SK-N-SH (cell line): Measurements from ENCODE around the gene CST11. TPM values are rescaled to one million over a fixed set of nuclear protein-coding genes. Genes with fewer than 3 reads are reported as not detected.

Experiments
- CTCF ChIA-PET: fragments of 300-600, 350-600 bp; formaldehyde crosslinking; extraction: SDS; loops from one replicate; lab custom pipeline; 2021; lab: Yijun Ruan, JAX
- POLR2A ChIA-PET: fragments of 350-600 bp; sonication (Branson Sonifier 250); formaldehyde crosslinking; extraction: SDS; loops from one replicate; lab custom pipeline; 2020; ENCODE audit warnings: antibody characterized with exemption, inconsistent platforms; lab: Yijun Ruan, JAX
- DNase-seq: peaks from one replicate; pipeline ENCODE4 v3.0.0; 2012
- H2AFZ ChIP-seq: fragments of 200-600 bp; sonication (generic); 2 replicates; pipeline ENCODE4 v1.8.1; 2016; ENCODE audit warnings: antibody characterized with exemption, mild to moderate bottlenecking, low read depth
- H3F3A ChIP-seq: fragments of 200-600 bp; sonication (generic); replicated peaks from 2 replicates; pipeline ENCODE3; 2016; ENCODE audit warnings: antibody characterized with exemption, mild to moderate bottlenecking; ENCODE audit not compliant: insufficient read depth
- H3K27ac ChIP-seq, 2 experiments: fragments of 200-500 bp in 1 of 2; fragments of 200-600 bp in 1 of 2; sonication (Bioruptor generic) in 1 of 2; sonication (generic), shearing (Covaris generic) in 1 of 2; 2 replicates each; pipeline versions ENCODE4 v1.5.1 to v1.6.1; 2014 to 2016; ENCODE audit warnings: low read depth in 2 of 2, inconsistent platforms in 1 of 2, low read length in 1 of 2, mild to moderate bottlenecking in 1 of 2, mixed read lengths in 1 of 2
- H3K27me3 ChIP-seq: fragments of 200-600 bp; sonication (generic), shearing (Covaris generic); 2 replicates; pipeline ENCODE4 v1.6.1; 2016; ENCODE audit warnings: mixed run types; ENCODE audit not compliant: insufficient read depth
- H3K36me3 ChIP-seq, 2 experiments: fragments of 200-500 bp in 1 of 2; fragments of 200-600 bp in 1 of 2; sonication (Bioruptor generic) in 1 of 2; sonication (generic) in 1 of 2; replicated peaks in 1 of 2; 2 replicates each; pipeline versions ENCODE3 to v1.5.1; 2014 to 2016; ENCODE audit warnings: low read length in 1 of 2, mild to moderate bottlenecking in 1 of 2; ENCODE audit not compliant: insufficient read depth in 2 of 2, control insufficient read depth in 1 of 2
- H3K4me1 ChIP-seq, 2 experiments: fragments of 200-500 bp in 1 of 2; fragments of 200-600 bp in 1 of 2; sonication (Bioruptor generic) in 1 of 2; sonication (generic), shearing (Covaris generic) in 1 of 2; 2 replicates each; pipeline versions ENCODE4 v1.5.1 to v1.6.1; 2014 to 2016; ENCODE audit warnings: low read depth in 1 of 2, low read length in 1 of 2, mixed run types in 1 of 2; ENCODE audit not compliant: insufficient read depth in 2 of 2, control insufficient read depth in 1 of 2
- H3K4me2 ChIP-seq: fragments of 200-600 bp; sonication (generic), shearing (Covaris generic); 2 replicates; pipeline ENCODE4 v1.6.1; 2017; ENCODE audit warnings: mixed run types
- H3K4me3 ChIP-seq, 2 experiments: fragments of 200-500 bp in 1 of 2; fragments of 200-600 bp in 1 of 2; sonication (Bioruptor generic) in 1 of 2; sonication (generic), shearing (Covaris generic) in 1 of 2; 2 replicates each; pipeline versions ENCODE4 v1.5.1 to v1.8.1; 2014 to 2016; ENCODE audit warnings: low read depth in 2 of 2, inconsistent platforms in 1 of 2, low read length in 1 of 2, mild to moderate bottlenecking in 1 of 2, mixed read lengths in 1 of 2, moderate library complexity in 1 of 2
- H3K79me2 ChIP-seq: fragments of 200-600 bp; sonication (generic); 2 replicates; pipeline ENCODE4 v1.8.1; 2017; ENCODE audit warnings: mild to moderate bottlenecking; ENCODE audit not compliant: insufficient read depth
- H3K9ac ChIP-seq: fragments of 200-600 bp; sonication (generic); 2 replicates; pipeline ENCODE4 v1.6.1; 2017; ENCODE audit warnings: mixed run types
- H3K9me2 ChIP-seq: fragments of 200-600 bp; sonication (generic); 2 replicates; pipeline ENCODE4 v1.6.1; 2017; ENCODE audit warnings: mixed run types
- H3K9me3 ChIP-seq: fragments of 200-600 bp; sonication (generic); 2 replicates; pipeline ENCODE4 v1.6.1; 2017; ENCODE audit warnings: mixed run types, mild to moderate bottlenecking, moderate library complexity
- H4K20me1 ChIP-seq: fragments of 200-600 bp; sonication (generic); 2 replicates; pipeline ENCODE4 v1.6.1; 2017; ENCODE audit warnings: mild to moderate bottlenecking, mixed run types; ENCODE audit not compliant: insufficient read depth
- CTCF ChIP-seq: fragments of 200-600 bp; sonication (generic); IDR thresholded peaks from 2 replicates; pipeline ENCODE4 v1.6.1; 2017; ENCODE audit warnings: antibody characterized with exemption, mild to moderate bottlenecking, moderate library complexity
- IRF3 ChIP-seq: fragments of 150-350 bp; IDR thresholded peaks from 2 replicates; pipeline ENCODE4 v1.6.1; 2016; ENCODE audit warnings: mild to moderate bottlenecking, low read depth, low read length
- MXI1 ChIP-seq: IDR thresholded peaks from 2 replicates; pipeline ENCODE4 v1.6.1; 2012; ENCODE audit warnings: mild to moderate bottlenecking, low read depth, low read length, improper control_type of control experiment
- REST ChIP-seq: IDR thresholded peaks from 2 replicates; pipeline ENCODE4 v1.6.1; 2012; ENCODE audit warnings: mild to moderate bottlenecking, low read depth, low read length, moderate library complexity
- TCF12 ChIP-seq: IDR thresholded peaks from 2 replicates; pipeline ENCODE4 v1.4.0; 2012
- USF1 ChIP-seq: IDR thresholded peaks from 2 replicates; pipeline ENCODE4 v1.4.0; 2012; ENCODE audit warnings: low read depth, borderline replicate concordance
- ZBTB33 ChIP-seq: IDR thresholded peaks from 2 replicates; pipeline ENCODE4 v1.4.0; 2012; ENCODE audit warnings: low read depth, borderline replicate concordance
- WGBS: methylation state at CpG from one replicate; pipeline ENCODE4 v1.1.6; 2017; ENCODE audit warnings: low lambda C conversion rate; 5-methylcytosine and 5-hydroxymethylcytosine counted together
- polyA plus RNA-seq, 3 experiments: library from polyadenylated mRNA; depleted of rRNA; stranded (reverse); fragments of >200 nt; gene quantifications; 2 replicates each; pipeline ENCODE4 v1.2.3, GENCODE V29; 2012

CST11 gene
- polyA plus RNA-seq, 1 of the 3 experiments (the other 2 are of a cell fraction): not detected

GRCh38 chr20:23419657-23419994, 33.0 kb downstream of the CST11 start:
- POLR2A ChIA-PET: interaction anchor here (3.2 kb wide), 1 partner anchor 69 kb away, joined by 11 read pairs; the partner anchor contains the start of gene NXT1
- peaks cover 7% of the 10 kb centered on the region for H3F3A ChIP-seq
- no peak for TF ChIP-seq MXI1
- TF ChIP-seq REST: no peak
- no peak for TF ChIP-seq TCF12
- no peak for TF ChIP-seq ZBTB33
- no peak for TF ChIP-seq IRF3
- no peak for TF ChIP-seq USF1
- TF ChIP-seq CTCF: no peak
- TF ChIP-seq, all 33 proteins: peak for 0
- Histone ChIP-seq H3K4me3 (peak overlapping the region; percentile 77 to 95; a peak in 3 of 4 replicates), H3K4me1 (peaks cover 3 to 5% of the 10 kb centered on the region in 2 experiments; a peak in 3 of 4 replicates), H4K20me1 (no peaks in the 10 kb centered on the region), H3K79me2 (peaks cover 64% of the 10 kb centered on the region), H2AFZ (0 out of 2 replicates have a peak overlapping the region, but pooled peaks have one; percentile 20), H3K9ac (peak overlapping the region; percentile 77), H3K27ac (peak overlapping the region in 1 of 2 experiments; percentile 65; a peak in 2 of 4 replicates), H3K4me2 (peak overlapping the region; percentile 90), H3K36me3 (peaks cover 0 to 4% of the 10 kb centered on the region in 2 experiments), H3K27me3 (no peaks in the 10 kb centered on the region), H3K9me3 (no peaks in the 10 kb centered on the region), H3K9me2 (no peaks in the 10 kb centered on the region)
- CTCF ChIA-PET: interaction anchor here (1.3 to 1.9 kb wide), 4 partner anchors 10 to 58 kb away, joined by 3 to 6 read pairs (median 4); partner anchors contain the start of gene GZF1
- WGBS: 68% methylated on average over 5 of the region's 5 CpGs
- no peak for DNase-seq
